NCI-H748 (cell line): ENCODE results near the gene COL6A2.
"Not testable (repeated sequence)": the region's sequence is repeated elsewhere in the genome, so short reads cannot be mapped to it uniquely, and the experiment has no call there.

Experiments used
- DNase-seq: peaks from one replicate; lab custom pipeline; 2025; ENCODE audit not compliant: unreplicated experiment; lab: John Stamatoyannopoulos, UW

Gene COL6A2

GRCh38 chr21:46168659-46169386 lies 70.9 kb downstream of the COL6A2 start:
- peak; percentile 47 for DNase-seq

GRCh38 chr21:46170436-46171193 lies 72.7 kb downstream of the COL6A2 start:
- not testable (repeated sequence) for DNase-seq

- no peak for DNase-seq
Observed at GRCh38 chr21:46171585-46171984, 73.7 kb downstream of the COL6A2 start.

GRCh38 chr21:46171996-46172862 lies 74.3 kb downstream of the COL6A2 start:
- DNase-seq = no peak

GRCh38 chr21:46172863-46173528 lies 75.1 kb downstream of the COL6A2 start:
- no peak for DNase-seq

- no peak for DNase-seq
Observed at GRCh38 chr21:46173573-46173972, 75.7 kb downstream of the COL6A2 start.

GRCh38 chr21:46176443-46177129 lies 78.7 kb downstream of the COL6A2 start:
- not testable (repeated sequence) for DNase-seq

- no peak for DNase-seq
Observed at GRCh38 chr21:46178961-46179360, 81.0 kb downstream of the COL6A2 start.
